Activated CD8-positive, alpha-beta memory T cell treated with anti-CD3 and anti-CD28 coated beads, Interleukin-2, amount 50 U/mL, for 48 hours (primary cell): ENCODE results near the gene SLC35A4.
"Not testable (repeated sequence)": the region's sequence is repeated elsewhere in the genome, so short reads cannot be mapped to it uniquely, and the experiment has no call there.

ENCODE experiments used
- DNase-seq: peaks from one replicate; pipeline ENCODE4 v3.0.0-alpha.2; 2020

Gene SLC35A4

DNA sequence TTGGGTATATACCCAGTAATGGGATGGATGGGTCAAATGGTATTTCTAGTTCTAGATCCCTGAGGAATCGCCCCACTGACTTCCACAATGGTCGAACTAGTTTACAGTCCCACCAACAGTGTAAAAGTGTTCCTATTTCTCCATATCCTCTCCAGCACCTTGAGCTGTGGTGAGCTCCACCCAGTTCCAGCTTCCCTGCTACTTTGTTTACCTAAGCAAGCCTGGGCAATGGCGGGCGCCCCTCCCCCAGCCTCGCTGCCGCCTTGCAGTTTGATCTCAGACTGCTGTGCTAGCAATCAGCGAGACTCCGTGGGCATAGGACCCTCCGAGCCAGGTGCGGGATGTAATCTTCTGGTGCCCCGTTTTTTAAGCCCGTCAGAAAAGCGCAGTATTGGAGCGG is 28.4 kb downstream of the SLC35A4 start:
- DNase-seq: not testable (repeated sequence)

GRCh38 chr5:140594169-140594568 is 29.5 kb downstream of the SLC35A4 start:
- no peak for DNase-seq

DNA sequence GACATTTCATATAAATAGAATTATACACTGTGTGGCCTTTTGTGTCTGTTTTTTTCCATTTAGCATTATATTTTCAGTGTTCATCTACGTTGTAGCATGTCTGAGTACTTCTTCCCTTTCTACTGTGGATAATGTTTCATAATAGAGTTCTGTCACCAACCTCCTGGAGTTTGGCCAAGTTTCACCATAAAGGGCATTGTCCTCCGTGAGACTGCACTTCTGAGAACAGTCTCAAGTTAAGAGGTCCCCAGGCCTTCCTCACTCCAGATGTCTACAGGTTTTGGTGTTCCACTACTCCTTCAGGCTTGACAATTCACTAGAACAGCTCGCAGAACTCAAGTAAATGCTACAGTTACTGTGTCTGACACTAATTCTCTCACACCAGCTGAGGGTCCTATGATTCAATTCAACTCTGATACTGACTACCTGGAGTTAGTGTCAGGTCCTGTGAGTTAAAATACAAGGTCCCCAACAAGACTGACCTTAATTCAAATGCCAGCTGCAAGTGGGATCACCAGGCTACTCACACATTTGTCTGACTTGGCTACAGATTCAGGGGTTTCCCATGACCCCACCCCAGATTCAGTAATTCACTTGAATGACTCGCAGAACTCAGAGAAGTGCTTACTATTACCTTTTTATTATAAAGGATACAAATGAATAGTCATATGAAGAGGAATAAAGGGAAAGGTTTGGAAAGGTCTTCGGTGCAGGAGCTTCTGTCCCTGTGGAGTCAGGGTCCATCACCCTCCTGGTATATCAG is 31.1 kb downstream of the SLC35A4 start:
- DNase-seq: no peak

GRCh38 chr5:140596321-140596741 is 31.7 kb downstream of the SLC35A4 start:
- no peak for DNase-seq

DNA sequence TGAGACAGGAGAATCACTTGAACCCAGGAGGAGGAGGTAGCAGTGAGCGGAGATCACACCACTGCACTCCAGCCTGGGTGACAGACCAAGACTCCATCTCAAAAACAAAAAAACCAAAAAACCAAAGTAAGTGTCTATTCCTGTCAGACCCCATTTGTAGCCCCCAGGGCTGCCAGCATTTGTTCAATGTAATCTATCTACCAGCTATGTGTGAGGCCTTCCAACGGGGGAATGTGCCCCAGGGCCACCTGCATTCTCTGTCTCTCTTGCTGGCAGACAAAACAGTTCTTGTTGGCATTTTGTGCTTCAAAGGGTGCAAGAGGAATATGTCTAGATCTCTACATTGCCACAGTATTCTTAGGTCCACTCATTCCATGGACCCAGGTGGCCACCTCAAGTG is 34.2 kb downstream of the SLC35A4 start:
- no peak for DNase-seq

- DNase-seq: no peak
Measured at GRCh38 chr5:140600096-140600495, 35.5 kb downstream of the SLC35A4 start.

GRCh38 chr5:140602147-140602546 is 37.5 kb downstream of the SLC35A4 start:
- no peak for DNase-seq

GRCh38 chr5:140603446-140603698 is 38.7 kb downstream of the SLC35A4 start:
- DNase-seq: not testable (repeated sequence)

- DNase-seq: no peak
Measured at GRCh38 chr5:140603734-140604133, 39.1 kb downstream of the SLC35A4 start.

DNA sequence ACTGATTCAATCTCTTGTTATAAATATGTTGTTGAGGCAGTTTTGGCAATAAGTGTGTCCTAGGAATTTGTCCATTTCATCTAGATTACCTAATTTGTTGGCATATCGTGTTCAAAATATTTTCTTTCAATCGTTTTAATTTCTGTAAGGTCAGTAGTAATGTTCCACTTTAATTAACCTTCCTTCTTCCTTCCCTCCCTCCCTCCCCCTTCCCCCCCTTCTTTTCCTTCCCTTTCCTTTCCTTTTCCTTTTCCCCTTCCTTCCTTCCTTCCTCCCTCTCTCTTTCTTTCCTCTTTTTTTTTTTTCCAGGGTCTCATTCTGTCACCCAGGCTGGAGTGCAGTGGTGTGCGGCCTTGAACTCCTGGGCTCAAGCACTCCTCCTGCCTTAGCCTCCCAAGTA is 41.3 kb downstream of the SLC35A4 start:
- no peak for DNase-seq

- no peak for DNase-seq
Measured at GRCh38 chr5:140607031-140607430, 42.4 kb downstream of the SLC35A4 start.

- no peak for DNase-seq
Measured at GRCh38 chr5:140608722-140609121, 44.1 kb downstream of the SLC35A4 start.

DNA sequence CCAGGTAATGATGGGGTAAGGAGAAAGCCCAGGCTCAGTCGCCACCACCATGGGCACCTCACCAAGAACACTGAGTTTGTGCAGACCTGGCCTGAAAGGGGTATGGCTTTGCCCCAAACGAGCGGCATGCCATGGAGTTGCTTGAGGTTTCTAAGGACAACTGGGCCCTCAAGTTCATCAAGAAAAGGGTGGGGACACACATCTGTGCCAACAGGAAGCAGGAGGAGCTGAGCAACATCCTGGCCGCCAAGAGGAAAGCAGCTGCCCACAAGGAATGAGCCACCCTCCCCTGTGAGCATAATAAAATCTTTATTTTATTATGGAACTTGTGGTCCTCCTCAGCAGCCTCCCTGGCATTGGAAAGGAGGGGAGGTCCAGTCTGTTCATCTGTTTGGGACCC is 44.5 kb downstream of the SLC35A4 start:
- DNase-seq: no peak

GRCh38 chr5:140611020-140611521 is 46.4 kb downstream of the SLC35A4 start:
- DNase-seq: no peak
